HCT116 (cell line): ENCODE results near the gene INPP4A. TPM values are rescaled to one million over a fixed set of nuclear protein-coding genes. Genes with fewer than 3 reads are reported as not detected.

Experiments
- ATAC-seq: fragments of 200-7000 bp; cut with Tn5 transposase; 2 replicates; pipeline ENCODE4 v1.9.1; 2020; ENCODE audit warnings: mild to moderate bottlenecking, moderate library complexity
- BruUV-seq: library from RNA; stranded (reverse); fragments of 400-500 nt; replicated peaks from 2 replicates; lab custom pipeline; 2021; lab: Mats Ljungman, UMichigan
- CTCF ChIA-PET: fragments of 300-600 bp; sonication (Branson Sonifier 250); formaldehyde crosslinking; loops from one replicate; lab custom pipeline; 2021; ENCODE audit warnings: antibody characterized with exemption; lab: Charles Lee
- POLR2A ChIA-PET: fragments of 300-600, 350-600 bp; sonication (Branson Sonifier 250); formaldehyde crosslinking; loops from one replicate; lab custom pipeline; 2021; ENCODE audit warnings: antibody characterized with exemption; lab: Charles Lee
- RAD21 ChIA-PET, 2 experiments: fragments of 300-600 bp; sonication (Branson Sonifier 250); formaldehyde crosslinking; loops; one replicate each; lab custom pipeline; 2023; ENCODE audit warnings: low total read pairs in 2 of 2; ENCODE audit not compliant: uncharacterized antibody in 2 of 2, unreplicated experiment in 2 of 2, low non-redundant PET in 1 of 2; lab: Charles Lee
- DNase-seq: peaks from one replicate; pipeline ENCODE4 v3.0.0-alpha.2; 2010; ENCODE audit warnings: low read depth, low spot score
- H2AFZ ChIP-seq: fragments of 200-600 bp; shearing (Covaris generic), sonication (generic); 2 replicates; pipeline ENCODE4 v1.6.1; 2017; ENCODE audit warnings: low read depth, mixed run types, mixed read lengths, antibody characterized with exemption, low read length; ENCODE audit not compliant: poor library complexity, severe bottlenecking
- H3K27ac ChIP-seq: 2 replicates; pipeline ENCODE4 v1.5.1; 2012; ENCODE audit warnings: low read depth, low read length
- H3K27me3 ChIP-seq: fragments of 200-600 bp; sonication (generic); 2 replicates; pipeline ENCODE4 v1.6.1; 2016; ENCODE audit warnings: mixed run types, low read length, mixed read lengths; ENCODE audit not compliant: insufficient read depth
- H3K36me3 ChIP-seq, 2 experiments: fragments of 200-500 bp in 1 of 2; fragments of 200-600 bp in 1 of 2; sonication (Bioruptor generic) in 1 of 2; sonication (generic) in 1 of 2; 2 replicates each; pipeline versions ENCODE4 v1.5.1 to v1.6.1; 2014 to 2016; ENCODE audit warnings: low read length in 2 of 2, inconsistent platforms in 1 of 2, mixed read lengths in 1 of 2, mixed run types in 1 of 2; ENCODE audit not compliant: insufficient read depth in 2 of 2, control insufficient read depth in 1 of 2
- H3K4me1 ChIP-seq, 2 experiments: fragments of 200-600 bp in 1 of 2; sonication (generic) in 1 of 2; 2 replicates each; pipeline versions ENCODE4 v1.5.1 to v1.6.1; 2012 to 2017; ENCODE audit warnings: low read length in 2 of 2, inconsistent platforms in 1 of 2, mild to moderate bottlenecking in 1 of 2, mixed read lengths in 1 of 2, mixed run types in 1 of 2, moderate library complexity in 1 of 2; ENCODE audit not compliant: insufficient read depth in 2 of 2, control insufficient read depth in 1 of 2
- H3K4me2 ChIP-seq: fragments of 200-600 bp; sonication (generic); 2 replicates; pipeline ENCODE4 v1.6.1; 2017; ENCODE audit warnings: mixed run types, low read length, mixed read lengths
- H3K4me3 ChIP-seq, 2 experiments: fragments of 200-600 bp in 1 of 2; sonication (generic) in 1 of 2; replicated peaks in 1 of 2; 2 replicates each; pipeline ENCODE4 v1.5.1; 2011 to 2016; ENCODE audit warnings: low read length in 2 of 2, control low read depth in 1 of 2, low read depth in 1 of 2, mild to moderate bottlenecking in 1 of 2, mixed read lengths in 1 of 2, mixed run types in 1 of 2
- H3K79me2 ChIP-seq: fragments of 200-600 bp; sonication (generic); 2 replicates; pipeline ENCODE4 v1.6.1; 2017; ENCODE audit warnings: mild to moderate bottlenecking, mixed run types, low read length, moderate library complexity, mixed read lengths; ENCODE audit not compliant: insufficient read depth
- H3K9ac ChIP-seq: fragments of 200-600 bp; sonication (generic); 2 replicates; pipeline ENCODE4 v1.6.1; 2016; ENCODE audit warnings: low read length, mixed read lengths
- H3K9me2 ChIP-seq: fragments of 200-600 bp; sonication (generic), shearing (Covaris generic); 2 replicates; pipeline ENCODE4 v1.6.1; 2017; ENCODE audit warnings: mixed run types, mild to moderate bottlenecking, moderate library complexity; ENCODE audit not compliant: insufficient read depth
- H3K9me3 ChIP-seq, 2 experiments: fragments of 200-500 bp in 1 of 2; fragments of 200-600 bp in 1 of 2; sonication (Bioruptor generic) in 1 of 2; sonication (generic) in 1 of 2; 2 replicates each; pipeline ENCODE4 v1.6.1; 2014 to 2017; ENCODE audit warnings: low read length in 2 of 2, mixed read lengths in 2 of 2, inconsistent platforms in 1 of 2, low read depth in 1 of 2, mild to moderate bottlenecking in 1 of 2, mixed run types in 1 of 2, moderate library complexity in 1 of 2; ENCODE audit not compliant: control insufficient read depth in 1 of 2, insufficient read depth in 1 of 2
- H4K20me1 ChIP-seq: fragments of 200-600 bp; sonication (generic), shearing (Covaris generic); 2 replicates; pipeline ENCODE4 v1.6.1; 2017; ENCODE audit warnings: mixed run types, mild to moderate bottlenecking, moderate library complexity; ENCODE audit not compliant: insufficient read depth
- CEBPB ChIP-seq: IDR thresholded peaks from 2 replicates; pipeline ENCODE4 v1.6.1; 2012; ENCODE audit warnings: low read depth
- EGR1 ChIP-seq: IDR thresholded peaks from 2 replicates; pipeline ENCODE4 v1.6.1; 2012; ENCODE audit warnings: low read depth
- EZH2 ChIP-seq: fragments of 200-600 bp; sonication (generic); IDR thresholded peaks from 2 replicates; pipeline ENCODE4 v1.6.1; 2017; ENCODE audit warnings: antibody characterized with exemption, mixed run types
- EZH2phosphoT487 ChIP-seq: fragments of 200-600 bp; IDR thresholded peaks from 2 replicates; pipeline ENCODE4 v1.6.1; 2018; ENCODE audit warnings: antibody characterized with exemption, borderline replicate concordance
- FOSL1 ChIP-seq: IDR thresholded peaks from 2 replicates; pipeline ENCODE4 v1.6.1; 2012; ENCODE audit warnings: low read depth
- JUND ChIP-seq: IDR thresholded peaks from 2 replicates; pipeline ENCODE4 v1.6.1; 2012
- POLR2A ChIP-seq: IDR thresholded peaks from 2 replicates; pipeline ENCODE4 v1.7.0; 2011; ENCODE audit warnings: borderline replicate concordance; ENCODE audit not compliant: insufficient read depth, insufficient read length; ENCODE audit errors: extremely low read depth
- REST ChIP-seq: IDR thresholded peaks from 2 replicates; pipeline ENCODE4 v1.6.1; 2012; ENCODE audit warnings: low read depth
- SIN3A ChIP-seq: IDR thresholded peaks from 2 replicates; pipeline ENCODE4 v1.6.1; 2012; ENCODE audit warnings: low read depth
- SP1 ChIP-seq: IDR thresholded peaks from 2 replicates; pipeline ENCODE4 v1.6.1; 2012; ENCODE audit warnings: low read depth
- SRF ChIP-seq: IDR thresholded peaks from 2 replicates; pipeline ENCODE4 v1.6.1; 2012; ENCODE audit warnings: low read depth
- TCF7L2 ChIP-seq: IDR thresholded peaks from 2 replicates; pipeline ENCODE4 v1.7.0; 2011; ENCODE audit warnings: borderline replicate concordance, inconsistent platforms; ENCODE audit not compliant: insufficient read depth, insufficient read length; ENCODE audit errors: extremely low read depth
- ZFX ChIP-seq: fragments of 450-650 bp; IDR thresholded peaks from 2 replicates; pipeline ENCODE4 v1.6.1; 2017
- ZNF274 ChIP-seq: fragments of 200-500 bp; sonication (Bioruptor generic); IDR thresholded peaks from 2 replicates; pipeline ENCODE4 v1.6.1; 2014; ENCODE audit warnings: mild to moderate bottlenecking, low read depth, low read length, inconsistent platforms
- intact Hi-C: fragments of 100-400 bp; cut with micrococcal nuclease; formaldehyde crosslinking; loops from 2 replicates; pipeline ENCODE4 v1.10.0; 2022
- total RNA-seq: library from RNA; stranded (reverse); gene quantifications from one replicate; pipeline ENCODE4 v1.2.1, GENCODE V29; 2021; ENCODE audit not compliant: unreplicated experiment

The INPP4A gene
- total RNA-seq, 1 experiment from 2014 or later = 18.5 TPM

- peaks cover 14 to 51% of the 10 kb centered on the region in 2 experiments for H3K4me1 ChIP-seq
- intact Hi-C loops = no loop called here
- no peaks in the 10 kb centered on the region for H3K9me2 ChIP-seq
- H3K27ac ChIP-seq = no peak overlapping the region
- H3K79me2 ChIP-seq = peaks cover 12% of the 10 kb centered on the region; the same call in 1 of the 2 replicates
- no peak overlapping the region for H2AFZ ChIP-seq
- no TSS peak for BruUV-seq
- no peaks in the 10 kb centered on the region for H3K27me3 ChIP-seq
- no peaks in the 10 kb centered on the region for H4K20me1 ChIP-seq
- H3K4me3 ChIP-seq = no peak overlapping the region
- TF ChIP-seq EGR1 = no peak
- no peak for TF ChIP-seq FOSL1
- no peak for TF ChIP-seq ZNF274
- no peak for TF ChIP-seq ZFX
- ChIA-PET POLR2A (no interaction called here), CTCF (no interaction called here), RAD21 (no interaction called here)
- no peaks in the 10 kb centered on the region for H3K9me3 ChIP-seq
- H3K36me3 ChIP-seq = no peaks in the 10 kb centered on the region
- ATAC-seq (no peak), DNase-seq (no peak)
- H3K4me2 ChIP-seq = no peak overlapping the region
- no peak overlapping the region for H3K9ac ChIP-seq
Measured at GRCh38 chr2:98461498-98462049, 16.9 kb downstream of the INPP4A start.

- intact Hi-C loops = no loop called here
- H3K79me2 ChIP-seq = peaks cover 12% of the 10 kb centered on the region; the same call in 1 of the 2 replicates
- H4K20me1 ChIP-seq = no peaks in the 10 kb centered on the region
- ChIA-PET RAD21 (no interaction called here), POLR2A (interaction anchor here (0.6 kb wide), 1 partner anchor 20 kb away, joined by 3 read pairs; no protein-coding TSS in a partner anchor), CTCF (no interaction called here)
- DNase-seq (no peak), ATAC-seq (no peak)
- H3K4me1 ChIP-seq = peaks cover 11 to 42% of the 10 kb centered on the region in 2 experiments
- H2AFZ ChIP-seq = no peak overlapping the region
- H3K4me2 ChIP-seq = no peak overlapping the region
- no peaks in the 10 kb centered on the region for H3K27me3 ChIP-seq
- no TSS peak for BruUV-seq
- no peak overlapping the region for H3K27ac ChIP-seq
- H3K9ac ChIP-seq = no peak overlapping the region
- TF ChIP-seq POLR2A (no peak), SIN3A (no peak), EGR1 (no peak), CEBPB (no peak), TCF7L2 (no peak), EZH2phosphoT487 (no peak), ZFX (no peak), ZNF274 (no peak), JUND (no peak), REST (no peak), SP1 (no peak), EZH2 (no peak), FOSL1 (no peak), SRF (no peak)
- no peak overlapping the region for H3K4me3 ChIP-seq
- H3K36me3 ChIP-seq = no peaks in the 10 kb centered on the region
- H3K9me3 ChIP-seq = no peaks in the 10 kb centered on the region
- no peaks in the 10 kb centered on the region for H3K9me2 ChIP-seq
Measured at GRCh38 chr2:98463081-98463481, 18.4 kb downstream of the INPP4A start.
